Subcutaneous adipose tissue (tissue), 4 donors: Measurements from ENCODE around the gene TMEM200B. TPM values are rescaled to one million over a fixed set of nuclear protein-coding genes. Genes with fewer than 3 reads are reported as not detected.

Experiments used
- CTCF ChIP-seq: fragments of 450-650 bp; IDR thresholded peaks from one replicate; pipeline ENCODE4 v1.5.1; 2016; ENCODE audit warnings: low read depth, mild to moderate bottlenecking, control low read depth, antibody characterized with exemption, moderate library complexity
- total RNA-seq, 4 donors: library from RNA; depleted of rRNA; stranded (reverse); fragments of >200 nt; gene quantifications; one replicate each; pipeline ENCODE4 v1.1.0, GENCODE V29; 2016

The TMEM200B gene
- total RNA-seq, 4 donors from 2014 or later = 6.7 to 35.0 (median 23.6) TPM

GRCh38 chr1:29148656-29149491, 25.2 kb upstream of the TMEM200B start:
- no peak for TF ChIP-seq CTCF

- no peak for TF ChIP-seq CTCF
Observed at GRCh38 chr1:29145739-29146437, 22.2 kb upstream of the TMEM200B start.

GRCh38 chr1:29144178-29144577, 20.5 kb upstream of the TMEM200B start:
- TF ChIP-seq CTCF = no peak

- no peak for TF ChIP-seq CTCF
Observed at GRCh38 chr1:29142714-29143113, 19.0 kb upstream of the TMEM200B start.

GRCh38 chr1:29136391-29136915, 12.8 kb upstream of the TMEM200B start:
- no peak for TF ChIP-seq CTCF

GRCh38 chr1:29134695-29135028, 11.0 kb upstream of the TMEM200B start:
- no peak for TF ChIP-seq CTCF

- no peak for TF ChIP-seq CTCF
Observed at GRCh38 chr1:29133861-29134694, 10.4 kb upstream of the TMEM200B start.
